ENCODE data around the gene PDGFB. TPM values are rescaled to one million over a fixed set of nuclear protein-coding genes. Genes with fewer than 3 reads are reported as not detected.

The PDGFB gene
- total RNA-seq, 2 donors from 2014 or later, result 2.7 to 5.3 TPM

- DNase-seq (no peak), ATAC-seq (no peak)
- intact Hi-C loops (cut with DNase I, micrococcal nuclease), result no loop called here
These were observed 34.5 kb upstream of the PDGFB start for GRCh38 chr22:39279170-39279850.

- intact Hi-C loops (cut with DNase I, micrococcal nuclease), result no loop called here
- ATAC-seq, result no peak
- no peak for DNase-seq
These were observed 33.3 kb upstream of the PDGFB start for GRCh38 chr22:39278040-39278439.

GRCh38 chr22:39277142-39277607, 32.4 kb upstream of the PDGFB start:
- intact Hi-C loops (cut with DNase I, micrococcal nuclease), result no loop called here
- DNase-seq, result no peak
- ATAC-seq, result no peak

DNA sequence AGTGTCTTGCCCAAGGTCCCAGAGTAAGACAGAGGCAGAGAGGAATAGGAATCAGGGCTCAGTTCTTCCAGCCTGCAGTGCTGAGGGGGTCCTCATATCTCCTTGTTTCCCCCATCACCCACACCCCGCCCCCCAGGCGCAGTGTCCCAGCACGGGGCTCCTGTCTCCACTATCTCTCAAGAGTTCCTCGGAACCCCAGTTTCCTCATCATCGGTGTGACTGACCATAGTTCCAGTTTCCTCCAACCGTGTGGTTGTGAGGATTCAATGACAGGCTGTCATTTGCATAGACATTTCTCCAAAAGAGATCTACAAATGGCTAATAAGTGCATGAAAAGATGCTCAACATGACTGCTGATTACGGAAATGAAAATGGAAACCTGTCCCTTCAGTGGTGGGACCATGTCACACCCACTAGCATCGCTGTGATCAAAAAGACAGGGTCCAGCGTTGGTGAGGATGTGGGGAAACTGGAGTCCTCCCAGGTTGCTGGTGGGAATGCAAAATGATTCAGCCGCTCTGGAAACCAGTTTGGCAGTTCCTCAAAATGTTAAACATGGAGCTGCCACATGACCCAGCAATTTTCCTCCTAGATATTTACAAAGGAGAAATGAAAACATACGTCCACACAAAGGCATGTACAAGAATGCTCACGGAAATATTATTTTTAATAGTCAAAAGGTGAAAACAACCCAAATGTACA, 31.8 kb upstream of the PDGFB start:
- intact Hi-C loops (cut with DNase I, micrococcal nuclease), result no loop called here
- ATAC-seq (no peak), DNase-seq (no peak)

DNA sequence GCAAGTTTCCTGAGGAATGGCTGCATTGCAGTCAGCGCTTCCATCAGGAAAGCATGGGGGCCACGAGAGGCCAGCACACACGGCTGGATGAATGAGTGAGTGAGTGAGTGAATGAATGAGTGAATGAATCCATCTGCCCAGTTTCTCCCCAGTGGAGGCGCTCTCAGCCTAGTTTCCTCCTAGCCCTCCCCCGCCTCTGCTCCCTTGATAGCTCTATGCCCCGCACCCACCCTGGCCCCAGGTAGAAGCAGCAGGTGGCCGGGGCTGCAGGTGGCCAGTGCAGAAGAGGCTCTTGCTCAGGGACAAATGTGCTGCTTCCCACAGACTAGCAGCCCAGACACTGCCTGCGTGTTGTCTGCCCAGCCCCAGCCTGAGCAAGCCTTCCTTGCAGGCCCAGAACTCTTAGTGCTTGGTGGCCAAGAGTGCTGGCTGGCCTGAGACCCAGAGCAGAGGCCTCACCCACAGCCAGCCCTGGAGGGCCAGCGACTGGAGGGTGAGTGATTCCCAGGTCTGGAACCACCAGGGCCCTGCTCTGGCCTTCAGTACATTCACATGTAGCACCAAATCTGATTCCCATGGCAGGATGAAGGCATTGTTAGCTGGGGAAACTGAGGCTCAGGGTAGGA, 31.1 kb upstream of the PDGFB start:
- intact Hi-C loops (cut with DNase I, micrococcal nuclease), result no loop called here
- ATAC-seq (no peak), DNase-seq (no peak)

GRCh38 chr22:39273950-39274887, 29.4 kb upstream of the PDGFB start:
- DNase-seq, result no peak
- intact Hi-C loops (cut with DNase I, micrococcal nuclease), result no loop called here
- ATAC-seq, result no peak

- intact Hi-C loops (cut with DNase I, micrococcal nuclease), result no loop called here
- DNase-seq (no peak), ATAC-seq (no peak)
These were observed 26.0 kb upstream of the PDGFB start for GRCh38 chr22:39270792-39271191.

- ATAC-seq (no peak), DNase-seq (no peak)
- intact Hi-C loops (cut with DNase I, micrococcal nuclease), result no loop called here
These were observed 25.5 kb upstream of the PDGFB start for GRCh38 chr22:39270280-39270679.

- intact Hi-C loops (cut with DNase I, micrococcal nuclease), result no loop called here
- ATAC-seq (no peak), DNase-seq (no peak)
These were observed 24.5 kb upstream of the PDGFB start for GRCh38 chr22:39269095-39269790.

DNA sequence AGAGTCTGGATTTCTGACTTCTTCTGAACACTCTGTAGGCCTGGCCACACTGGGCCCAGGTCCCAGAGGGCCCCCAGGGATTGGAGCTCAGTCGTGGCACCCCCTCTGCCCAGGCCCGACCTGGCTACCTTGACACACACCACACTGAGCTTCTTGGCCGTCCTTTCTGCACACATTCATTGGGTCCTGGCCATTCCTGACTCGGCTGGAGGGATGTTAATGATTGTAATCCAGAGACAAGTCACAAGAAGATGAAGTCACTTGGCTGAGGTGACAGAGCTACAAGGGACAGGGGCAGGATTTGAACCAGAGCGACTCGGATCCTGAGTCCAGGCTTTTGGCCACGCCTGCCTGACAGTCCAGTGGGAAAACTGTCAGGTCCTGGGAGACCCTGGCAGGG, 23.9 kb upstream of the PDGFB start:
- intact Hi-C loops (cut with DNase I, micrococcal nuclease), result no loop called here
- DNase-seq (no peak), ATAC-seq (no peak)

- no peak for DNase-seq
- intact Hi-C loops (cut with DNase I, micrococcal nuclease), result no loop called here
- ATAC-seq, result no peak
These were observed 23.2 kb upstream of the PDGFB start for GRCh38 chr22:39267974-39268373.

DNA sequence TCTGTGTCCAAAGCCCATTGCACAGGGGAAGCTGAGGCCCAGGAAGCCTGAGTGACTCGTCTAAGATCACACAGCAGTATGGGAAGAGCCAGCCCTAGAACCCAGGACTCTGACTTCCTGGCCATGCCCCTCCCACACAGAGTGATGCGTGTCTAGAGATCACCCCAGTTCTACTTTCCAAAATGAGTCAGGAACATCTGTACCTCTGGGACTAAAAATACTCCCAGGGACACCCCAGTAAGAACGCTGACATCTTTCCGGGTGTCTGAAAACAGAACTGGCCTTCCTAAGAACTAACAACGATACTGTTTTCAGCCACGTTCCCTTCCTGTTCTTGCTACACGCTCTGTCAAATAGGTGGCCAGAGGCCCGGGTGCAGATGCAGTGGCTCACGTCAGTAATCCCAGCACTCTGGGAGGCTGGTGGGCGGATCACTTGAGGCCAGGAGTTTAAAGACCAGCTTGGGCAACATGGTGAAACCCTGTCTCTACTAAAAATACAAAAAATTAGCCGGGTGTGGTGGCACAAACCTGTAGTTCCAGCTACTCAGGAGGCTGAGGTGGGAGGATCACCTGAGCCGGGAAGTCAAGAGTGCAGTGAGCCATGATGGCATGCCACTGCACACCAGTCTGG, 21.7 kb upstream of the PDGFB start:
- ATAC-seq, result no peak
- intact Hi-C loops (cut with DNase I, micrococcal nuclease), result no loop called here
- DNase-seq, result no peak

DNA sequence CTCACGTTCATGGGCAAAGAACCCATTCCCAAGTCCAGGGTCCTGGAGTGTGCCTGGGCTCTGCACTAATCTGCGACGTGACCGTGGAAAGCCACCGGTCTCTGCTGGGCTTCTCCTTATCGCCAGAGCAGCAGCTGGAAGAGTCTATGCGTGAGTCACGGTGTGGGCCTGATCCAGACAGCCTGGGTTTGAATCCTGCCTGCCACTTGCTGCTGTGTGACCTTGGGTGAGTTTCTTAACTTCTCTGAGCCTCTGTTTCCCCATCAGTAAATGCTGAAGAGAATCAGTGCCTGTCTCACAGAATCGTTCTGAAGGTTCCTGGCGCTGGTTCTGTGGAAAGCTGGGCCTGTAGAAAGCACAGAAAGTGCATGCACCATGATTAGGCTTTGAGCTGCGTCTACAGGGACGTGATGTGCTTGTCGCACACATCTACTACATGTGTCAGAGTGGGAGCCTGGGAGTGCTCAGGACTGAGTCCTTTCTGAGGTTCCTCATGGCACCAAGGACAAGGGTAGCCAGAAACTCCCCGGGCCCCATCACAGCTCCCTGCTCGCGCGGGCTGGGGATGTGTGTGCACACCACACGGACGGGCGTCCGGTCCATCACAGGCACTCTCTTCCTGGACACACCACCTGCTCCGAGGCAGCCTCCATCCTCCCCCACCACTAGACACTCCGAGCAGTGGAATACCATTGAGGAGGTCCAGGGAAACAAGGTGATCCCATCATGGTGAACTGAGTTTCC, 20.5 kb upstream of the PDGFB start:
- intact Hi-C loops (cut with DNase I, micrococcal nuclease), result no loop called here
- ATAC-seq (no peak), DNase-seq (no peak)

- intact Hi-C loops (cut with DNase I, micrococcal nuclease), result no loop called here
- DNase-seq (peak; percentile 36 to 64), ATAC-seq (peak; percentile 22)
These were observed 19.7 kb upstream of the PDGFB start for GRCh38 chr22:39264349-39265038.

- intact Hi-C loops (cut with DNase I, micrococcal nuclease), result no loop called here
- no peak for DNase-seq
- ATAC-seq, result no peak
These were observed 19.0 kb upstream of the PDGFB start for GRCh38 chr22:39263626-39264348.

DNA sequence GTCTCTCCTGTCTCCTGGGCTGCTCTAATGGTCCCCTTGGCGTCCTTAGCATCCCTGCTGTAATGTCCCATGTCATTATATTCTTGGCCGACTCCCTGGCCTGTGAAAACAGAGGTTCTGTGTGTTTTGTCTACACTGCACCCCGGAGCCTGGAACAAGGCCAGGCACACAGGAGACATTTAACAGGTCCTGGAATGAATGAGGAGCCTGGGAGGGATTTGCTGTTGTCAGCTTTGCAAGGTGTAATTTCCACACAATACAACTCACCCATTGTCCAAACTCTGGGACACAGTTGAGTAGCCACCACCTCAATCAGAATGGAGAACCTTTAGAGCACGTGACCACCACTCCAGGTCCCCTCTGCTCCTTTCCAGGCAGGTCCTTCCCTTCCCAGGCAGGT, 14.9 kb upstream of the PDGFB start:
- ATAC-seq, result no peak
- intact Hi-C loops (cut with DNase I, micrococcal nuclease), result no loop called here
- DNase-seq, result no peak

All from left colon (tissue), 2 donors.